Fibroblast of skin of back (primary cell): Measurements from ENCODE around the gene CHP1.
"Not testable (repeated sequence)": the region's sequence is repeated elsewhere in the genome, so short reads cannot be mapped to it uniquely, and the experiment has no call there.

Source experiments
- DNase-seq: peaks from one replicate; pipeline ENCODE4 v3.0.0-alpha.2; 2013

CHP1 gene

GRCh38 chr15:41256577-41257038 is 25.5 kb downstream of the CHP1 start:
- no peak for DNase-seq

GRCh38 chr15:41258750-41259471 is 27.8 kb downstream of the CHP1 start:
- no peak for DNase-seq

- no peak for DNase-seq
These were observed 28.6 kb downstream of the CHP1 start for GRCh38 chr15:41259546-41260189.

- DNase-seq, result not testable (repeated sequence)
These were observed 29.9 kb downstream of the CHP1 start for GRCh38 chr15:41260924-41261323.

- DNase-seq, result no peak
These were observed 31.5 kb downstream of the CHP1 start for GRCh38 chr15:41262571-41262970.

GRCh38 chr15:41263891-41264351 is 32.9 kb downstream of the CHP1 start:
- DNase-seq, result no peak

- no peak for DNase-seq
These were observed 38.8 kb downstream of the CHP1 start for GRCh38 chr15:41269887-41270286.

- no peak for DNase-seq
These were observed 45.8 kb downstream of the CHP1 start for GRCh38 chr15:41276831-41277230.

GRCh38 chr15:41278319-41278718 is 47.3 kb downstream of the CHP1 start:
- DNase-seq, result no peak

- no peak for DNase-seq
These were observed 48.6 kb downstream of the CHP1 start for GRCh38 chr15:41279535-41280283.

GRCh38 chr15:41281236-41281635 is 50.2 kb downstream of the CHP1 start:
- peak; percentile 84 for DNase-seq

GRCh38 chr15:41282436-41282835 is 51.4 kb downstream of the CHP1 start:
- DNase-seq, result not testable (repeated sequence)

- DNase-seq, result not testable (repeated sequence)
These were observed 52.0 kb downstream of the CHP1 start for GRCh38 chr15:41282980-41283652.

- peak; percentile 100 for DNase-seq
These were observed 52.8 kb downstream of the CHP1 start for GRCh38 chr15:41283653-41284426.

GRCh38 chr15:41284427-41285177 is 53.5 kb downstream of the CHP1 start:
- DNase-seq, result peak; percentile 12

GRCh38 chr15:41285285-41285684 is 54.2 kb downstream of the CHP1 start:
- no peak for DNase-seq

GRCh38 chr15:41286665-41287333 is 55.7 kb downstream of the CHP1 start:
- peak; percentile 51 for DNase-seq

- DNase-seq, result no peak
These were observed 57.4 kb downstream of the CHP1 start for GRCh38 chr15:41288464-41288863.

GRCh38 chr15:41289953-41290352 is 58.9 kb downstream of the CHP1 start:
- DNase-seq, result no peak

GRCh38 chr15:41291065-41291631 is 60.1 kb downstream of the CHP1 start:
- DNase-seq, result no peak
